H9 (cell line): ENCODE measurements around the gene PXDC1. TPM values are rescaled to one million over a fixed set of nuclear protein-coding genes. Genes with fewer than 3 reads are reported as not detected.
"Not testable (repeated sequence)": the region's sequence is repeated elsewhere in the genome, so short reads cannot be mapped to it uniquely, and the experiment has no call there.

Source experiments
- DNase-seq: peaks from one replicate; pipeline ENCODE4 v3.0.0-alpha.2; 2017
- H2AFZ ChIP-seq: one replicate; pipeline ENCODE4 v1.6.1; 2013; ENCODE audit warnings: mild to moderate bottlenecking, low read length, control low read depth, moderate library complexity
- H2AK5ac ChIP-seq: 2 replicates; pipeline ENCODE4 v1.6.1; 2013; ENCODE audit warnings: low read length, control low read depth, mixed read lengths; ENCODE audit not compliant: insufficient read length
- H2BK120ac ChIP-seq: one replicate; pipeline ENCODE4 v1.6.1; 2013; ENCODE audit warnings: low read depth, mild to moderate bottlenecking, low read length, control low read depth, inconsistent platforms; ENCODE audit not compliant: poor library complexity, severe bottlenecking
- H2BK12ac ChIP-seq: 2 replicates; pipeline ENCODE4 v1.6.1; 2013; ENCODE audit warnings: low read length, control low read depth, mixed read lengths, low read depth; ENCODE audit not compliant: insufficient read length
- H2BK15ac ChIP-seq: 2 replicates; pipeline ENCODE4 v1.6.1; 2013; ENCODE audit warnings: low read depth, low read length, control low read depth
- H2BK20ac ChIP-seq: one replicate; pipeline ENCODE4 v1.6.1; 2013; ENCODE audit warnings: low read depth, mild to moderate bottlenecking, low read length, control low read depth, inconsistent platforms; ENCODE audit not compliant: poor library complexity, severe bottlenecking
- H2BK5ac ChIP-seq: 2 replicates; pipeline ENCODE4 v1.6.1; 2013; ENCODE audit warnings: low read length, control low read depth, mixed read lengths; ENCODE audit not compliant: insufficient read length
- H3K14ac ChIP-seq: 2 replicates; pipeline ENCODE4 v1.6.1; 2013; ENCODE audit warnings: low read length, control low read depth; ENCODE audit not compliant: insufficient read depth
- H3K18ac ChIP-seq: 2 replicates; pipeline ENCODE4 v1.6.1; 2013; ENCODE audit warnings: low read depth, mild to moderate bottlenecking, mixed read lengths, low read length, control low read depth; ENCODE audit not compliant: insufficient read length
- H3K23ac ChIP-seq: 2 replicates; pipeline ENCODE4 v1.6.1; 2013; ENCODE audit warnings: low read length, control low read depth, mixed read lengths, low read depth; ENCODE audit not compliant: insufficient read length
- H3K23me2 ChIP-seq: 2 replicates; pipeline ENCODE4 v1.6.1; 2013; ENCODE audit warnings: low read depth, mild to moderate bottlenecking, mixed read lengths, low read length, control low read depth; ENCODE audit not compliant: insufficient read length, poor library complexity, severe bottlenecking
- H3K27ac ChIP-seq: 2 replicates; pipeline ENCODE4 v1.5.1; 2013; ENCODE audit warnings: low read length, control low read depth, mixed read lengths, low read depth; ENCODE audit not compliant: insufficient read length
- H3K27me3 ChIP-seq: 2 replicates; pipeline ENCODE4 v1.6.1; 2013; ENCODE audit warnings: low read length, control low read depth, inconsistent platforms; ENCODE audit not compliant: insufficient read depth
- H3K4ac ChIP-seq: 2 replicates; pipeline ENCODE4 v1.6.1; 2013; ENCODE audit warnings: low read depth, mild to moderate bottlenecking, control low read depth, inconsistent platforms, low read length, moderate library complexity
- H3K4me1 ChIP-seq: 2 replicates; pipeline ENCODE4 v1.6.1; 2013; ENCODE audit warnings: low read length, control low read depth, inconsistent platforms; ENCODE audit not compliant: insufficient read depth
- H3K4me2 ChIP-seq: 2 replicates; pipeline ENCODE4 v1.6.1; 2013; ENCODE audit warnings: low read length, control low read depth, mixed read lengths; ENCODE audit not compliant: insufficient read length, insufficient read depth
- H3K56ac ChIP-seq: 2 replicates; pipeline ENCODE4 v1.6.1; 2013; ENCODE audit warnings: low read depth, mild to moderate bottlenecking, mixed read lengths, low read length, control low read depth; ENCODE audit not compliant: insufficient read length
- H3K79me1 ChIP-seq: 2 replicates; pipeline ENCODE4 v1.6.1; 2013; ENCODE audit warnings: low read depth, mild to moderate bottlenecking, moderate library complexity, low read length, control low read depth, inconsistent platforms; ENCODE audit not compliant: insufficient read depth, poor library complexity, severe bottlenecking
- H3K79me2 ChIP-seq: 2 replicates; pipeline ENCODE4 v1.6.1; 2013; ENCODE audit warnings: low read length, control low read depth, inconsistent platforms; ENCODE audit not compliant: insufficient read depth
- H3K9ac ChIP-seq: 2 replicates; pipeline ENCODE4 v1.6.1; 2013; ENCODE audit warnings: low read length, control low read depth, mixed read lengths; ENCODE audit not compliant: insufficient read length; ENCODE audit errors: extremely low read depth
- H3K9me3 ChIP-seq: one replicate; pipeline ENCODE4 v1.6.1; 2013; ENCODE audit warnings: low read depth, low read length, inconsistent platforms; ENCODE audit not compliant: control insufficient read depth
- H3T11ph ChIP-seq: one replicate; pipeline ENCODE4 v1.6.1; 2013; ENCODE audit warnings: mild to moderate bottlenecking, low read length, control low read depth, inconsistent platforms
- H4K20me1 ChIP-seq: one replicate; pipeline ENCODE4 v1.6.1; 2013; ENCODE audit not compliant: control insufficient read depth, insufficient read length, insufficient read depth
- H4K5ac ChIP-seq: 2 replicates; pipeline ENCODE4 v1.6.1; 2013; ENCODE audit warnings: low read depth, mild to moderate bottlenecking, mixed read lengths, low read length, control low read depth; ENCODE audit not compliant: insufficient read length
- H4K8ac ChIP-seq: replicated peaks from 2 replicates; pipeline ENCODE4 v1.6.1; 2013; ENCODE audit warnings: low read length, control low read depth, mixed read lengths, low read depth; ENCODE audit not compliant: insufficient read length
- H4K91ac ChIP-seq: 2 replicates; pipeline ENCODE4 v1.6.1; 2013; ENCODE audit warnings: low read depth, mild to moderate bottlenecking, moderate library complexity, mixed read lengths, low read length, control low read depth; ENCODE audit not compliant: insufficient read length
- H3K27ac Mint-ChIP-seq, 3 experiments: 2 replicates in 2 of 3; 3 replicates in 1 of 3; pipeline ENCODE4 v1.8.0; 2020 to 2021; ENCODE audit warnings: mixed read lengths in 3 of 3, mild to moderate bottlenecking in 1 of 3, moderate library complexity in 1 of 3
- H3K27me3 Mint-ChIP-seq: 2 replicates; pipeline ENCODE4 v1.8.0; 2021; ENCODE audit warnings: low read depth, mild to moderate bottlenecking, moderate library complexity, mixed read lengths
- H3K36me3 Mint-ChIP-seq, 3 experiments: 2 replicates in 2 of 3; 3 replicates in 1 of 3; pipeline ENCODE4 v1.8.0; 2020 to 2021; ENCODE audit warnings: low read depth in 3 of 3, mixed read lengths in 3 of 3; ENCODE audit not compliant: insufficient read depth in 1 of 3
- H3K4me1 Mint-ChIP-seq, 2 experiments: 2 replicates each; pipeline ENCODE4 v1.8.0; 2020; ENCODE audit warnings: mixed read lengths in 2 of 2
- H3K4me3 Mint-ChIP-seq, 2 experiments: 2 replicates in 1 of 2; 3 replicates in 1 of 2; pipeline ENCODE4 v1.8.0; 2020 to 2021; ENCODE audit warnings: mild to moderate bottlenecking in 2 of 2, mixed read lengths in 2 of 2, moderate library complexity in 1 of 2
- H3K9me3 Mint-ChIP-seq, 2 experiments: 2 replicates in 1 of 2; 3 replicates in 1 of 2; pipeline ENCODE4 v1.8.0; 2020; ENCODE audit warnings: mild to moderate bottlenecking in 2 of 2, mixed read lengths in 2 of 2, moderate library complexity in 1 of 2
- CTCF ChIP-seq: fragments of 200-600 bp; sonication (generic); conservative IDR thresholded peaks from 3 replicates; pipeline ENCODE4 v1.8.0; 2021; ENCODE audit warnings: antibody characterized with exemption, mild to moderate bottlenecking
- WGBS: extraction: QIAGEN DNeasy Blood & Tissue Kit; methylation state at CpG from one replicate; pipeline ENCODE4 v1.1.7; 2013; ENCODE audit warnings: missing lambda C conversion rate, low lambda C conversion rate, mixed read lengths; ENCODE audit not compliant: insufficient read length; ENCODE audit errors: extremely low coverage; 5-methylcytosine and 5-hydroxymethylcytosine counted together
- total RNA-seq: library from RNA; stranded (reverse); gene quantifications from 2 replicates; pipeline ENCODE4 v1.2.1, GENCODE V29; 2021

The PXDC1 gene
- total RNA-seq, 1 experiment from 2014 or later: 3.1 TPM

- no CpG with 5 or more reads among the region's 7 CpGs for WGBS
- no peak for TF ChIP-seq CTCF
- H3K27ac ChIP-seq: no peak overlapping the region
- H4K8ac ChIP-seq: no peak overlapping the region
- no peak overlapping the region for H3K27ac Mint-ChIP-seq
- H4K20me1 ChIP-seq: no peaks in the 10 kb centered on the region
- no peak overlapping the region for H3K18ac ChIP-seq
- no peak overlapping the region for H2AK5ac ChIP-seq
- no peak overlapping the region for H3K4me3 Mint-ChIP-seq
- no peak overlapping the region for H3K56ac ChIP-seq
- H3K9me3 ChIP-seq: no peaks in the 10 kb centered on the region
- H2BK5ac ChIP-seq: no peak overlapping the region
- H3K23ac ChIP-seq: no peak overlapping the region
- DNase-seq: no peak
- H3K36me3 Mint-ChIP-seq: no peaks in the 10 kb centered on the region; a peak in 1 of 7 replicates
- no peaks in the 10 kb centered on the region for H3K79me1 ChIP-seq
- no peak overlapping the region for H2BK15ac ChIP-seq
- H3K4me1 ChIP-seq: peaks cover 2% of the 10 kb centered on the region; the same call in 1 of the 2 replicates
- no peaks in the 10 kb centered on the region for H3K79me2 ChIP-seq
- peaks cover 13 to 30% of the 10 kb centered on the region in 2 experiments for H3K4me1 Mint-ChIP-seq
- H3K27me3 Mint-ChIP-seq: no peaks in the 10 kb centered on the region; the same call in 1 of the 2 replicates
- H2BK20ac ChIP-seq: no peak overlapping the region
- H2BK120ac ChIP-seq: no peak overlapping the region
- no peak overlapping the region for H3K4me2 ChIP-seq
- H3K23me2 ChIP-seq: no peaks in the 10 kb centered on the region
- H3K9me3 Mint-ChIP-seq: peaks cover 0 to 1% of the 10 kb centered on the region in 2 experiments; a peak in 1 of 5 replicates
- H4K91ac ChIP-seq: no peak overlapping the region
- no peak overlapping the region for H2AFZ ChIP-seq
- H3K27me3 ChIP-seq: no peaks in the 10 kb centered on the region
- H3K9ac ChIP-seq: no peak overlapping the region
- no peak overlapping the region for H2BK12ac ChIP-seq
- no peak overlapping the region for H3K14ac ChIP-seq
- H3T11ph ChIP-seq: no peak overlapping the region
- no peak overlapping the region for H4K5ac ChIP-seq
- H3K4ac ChIP-seq: no peak overlapping the region
Observed at GRCh38 chr6:3773678-3774298, 22.3 kb upstream of the PXDC1 start.

GRCh38 chr6:3772127-3772999 lies 20.9 kb upstream of the PXDC1 start:
- not testable (repeated sequence) for H2BK5ac ChIP-seq, H3T11ph ChIP-seq, H3K4me2 ChIP-seq, H3K23ac ChIP-seq, H2BK20ac ChIP-seq, H3K56ac ChIP-seq, H3K9ac ChIP-seq, DNase-seq, H3K14ac ChIP-seq, H3K23me2 ChIP-seq, H3K9me3 Mint-ChIP-seq, H4K5ac ChIP-seq, H3K9me3 ChIP-seq, H3K27ac ChIP-seq, H2BK120ac ChIP-seq, H3K4ac ChIP-seq, H3K4me3 Mint-ChIP-seq, H4K91ac ChIP-seq, H4K20me1 ChIP-seq, H3K79me2 ChIP-seq, H2AK5ac ChIP-seq, H3K27ac Mint-ChIP-seq, H4K8ac ChIP-seq, H2BK12ac ChIP-seq, H2BK15ac ChIP-seq, H3K18ac ChIP-seq, H3K4me1 ChIP-seq, H2AFZ ChIP-seq, H3K36me3 Mint-ChIP-seq, H3K79me1 ChIP-seq, H3K27me3 Mint-ChIP-seq, H3K27me3 ChIP-seq
- no CpG with 5 or more reads among the region's 12 CpGs for WGBS
- H3K4me1 Mint-ChIP-seq: peaks cover 13 to 23% of the 10 kb centered on the region in 2 experiments
